Astrocyte of the cerebellum (primary cell): Measurements from ENCODE around the gene CASP3.
"Not testable (repeated sequence)": the region's sequence is repeated elsewhere in the genome, so short reads cannot be mapped to it uniquely, and the experiment has no call there.

Experiments used
- DNase-seq: peaks from one replicate; pipeline ENCODE4 v3.0.0-alpha.2; 2011; ENCODE audit warnings: low read depth
- H3K4me3 ChIP-seq: 2 replicates; pipeline ENCODE4 v1.5.1; 2011; ENCODE audit warnings: mild to moderate bottlenecking, low read depth, low read length, moderate library complexity
- in situ Hi-C: cut with HindIII; loops from 2 replicates; pipeline ENCODE4 v1.10.0; 2017; ENCODE audit warnings: low sequenced_read_pairs
- TF ChIP-seq, protein P1 (sequence below): IDR thresholded peaks from 2 replicates; pipeline ENCODE4 v1.5.1; 2012; ENCODE audit warnings: low read length, low read depth, moderate library complexity, mild to moderate bottlenecking; ENCODE audit errors: missing control alignments

Gene CASP3

DNA sequence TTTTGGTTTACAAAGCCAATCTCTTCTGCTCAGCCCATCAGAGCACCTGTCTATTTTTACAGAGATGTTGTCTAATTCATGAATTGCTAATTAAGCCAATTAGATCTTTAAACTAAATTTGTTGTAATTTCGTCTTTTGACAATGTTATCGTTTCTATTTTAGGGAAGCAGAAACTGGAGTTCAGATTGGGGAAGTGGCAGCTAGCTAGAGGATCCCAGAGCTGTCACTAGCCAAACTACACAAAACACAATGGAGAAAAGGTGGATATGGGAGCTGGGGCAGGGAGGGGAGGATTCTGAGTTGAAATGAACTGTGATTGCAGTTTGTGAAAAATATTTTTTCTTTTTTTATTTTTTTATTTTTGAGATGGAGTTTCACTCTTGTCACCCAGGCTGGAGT, 35.8 kb downstream of the CASP3 start:
- DNase-seq, result no peak
- TF ChIP-seq, protein P1, sequence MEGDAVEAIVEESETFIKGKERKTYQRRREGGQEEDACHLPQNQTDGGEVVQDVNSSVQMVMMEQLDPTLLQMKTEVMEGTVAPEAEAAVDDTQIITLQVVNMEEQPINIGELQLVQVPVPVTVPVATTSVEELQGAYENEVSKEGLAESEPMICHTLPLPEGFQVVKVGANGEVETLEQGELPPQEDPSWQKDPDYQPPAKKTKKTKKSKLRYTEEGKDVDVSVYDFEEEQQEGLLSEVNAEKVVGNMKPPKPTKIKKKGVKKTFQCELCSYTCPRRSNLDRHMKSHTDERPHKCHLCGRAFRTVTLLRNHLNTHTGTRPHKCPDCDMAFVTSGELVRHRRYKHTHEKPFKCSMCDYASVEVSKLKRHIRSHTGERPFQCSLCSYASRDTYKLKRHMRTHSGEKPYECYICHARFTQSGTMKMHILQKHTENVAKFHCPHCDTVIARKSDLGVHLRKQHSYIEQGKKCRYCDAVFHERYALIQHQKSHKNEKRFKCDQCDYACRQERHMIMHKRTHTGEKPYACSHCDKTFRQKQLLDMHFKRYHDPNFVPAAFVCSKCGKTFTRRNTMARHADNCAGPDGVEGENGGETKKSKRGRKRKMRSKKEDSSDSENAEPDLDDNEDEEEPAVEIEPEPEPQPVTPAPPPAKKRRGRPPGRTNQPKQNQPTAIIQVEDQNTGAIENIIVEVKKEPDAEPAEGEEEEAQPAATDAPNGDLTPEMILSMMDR, result no peak
- H3K4me3 ChIP-seq, result no peak overlapping the region
- in situ Hi-C loops, result no loop called here

DNA sequence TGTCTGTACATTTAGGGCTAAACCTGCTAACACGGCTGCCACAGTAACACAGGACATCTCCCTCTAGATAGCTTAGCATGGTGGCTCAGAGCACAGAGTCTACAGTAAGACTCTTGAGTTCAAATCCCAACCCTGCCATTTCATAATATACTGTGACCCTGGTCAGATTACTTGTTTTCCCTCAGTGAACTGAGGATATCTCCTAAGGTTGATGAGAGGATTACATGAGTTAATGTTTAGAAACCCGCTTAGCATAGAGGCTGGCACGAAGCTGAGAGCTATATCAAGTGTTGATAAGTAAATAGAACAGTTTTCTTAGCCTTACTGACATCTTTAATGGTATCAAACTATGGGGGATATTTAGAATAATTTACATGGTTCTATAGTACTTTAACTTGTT, 37.2 kb downstream of the CASP3 start:
- TF ChIP-seq, protein P1, result no peak
- no peak for DNase-seq
- H3K4me3 ChIP-seq, result no peak overlapping the region
- in situ Hi-C loops, result no loop called here

DNA sequence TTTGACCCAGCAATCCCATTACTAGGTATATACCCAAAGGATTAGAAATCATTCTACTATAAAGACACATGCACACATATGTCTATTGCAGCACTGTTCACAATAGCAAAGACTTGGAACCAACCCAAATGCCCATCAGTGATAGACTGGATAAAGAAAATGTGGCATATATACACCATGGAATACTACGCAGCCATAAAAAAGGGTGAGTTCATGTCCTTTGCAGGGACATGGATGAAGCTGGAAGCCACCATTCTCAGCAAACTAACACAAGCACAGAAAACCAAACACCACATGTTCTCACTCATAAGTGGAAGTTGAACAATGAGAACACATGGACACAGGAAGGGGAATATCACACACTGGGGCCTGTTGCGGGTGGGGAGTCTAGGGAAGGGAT, 41.8 kb downstream of the CASP3 start:
- DNase-seq, H3K4me3 ChIP-seq, in situ Hi-C loops: not testable (repeated sequence)

DNA sequence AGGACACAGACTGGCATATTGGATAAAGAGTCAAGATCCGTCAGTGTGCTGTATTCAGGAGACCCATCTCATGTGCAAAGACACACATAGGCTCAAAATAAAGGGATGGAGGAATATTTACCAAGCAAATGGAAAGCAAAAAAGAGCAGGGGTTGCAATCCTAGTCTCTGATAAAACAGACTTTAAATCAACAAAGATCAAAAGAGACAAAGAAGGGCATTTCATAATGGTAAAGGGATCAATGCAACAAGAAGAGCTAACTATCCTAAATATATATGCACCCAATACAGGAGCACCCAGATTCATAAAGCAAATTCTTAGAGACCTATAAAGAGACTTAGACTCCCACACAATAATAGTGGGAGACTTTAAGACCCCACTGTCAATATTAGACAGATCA, 46.4 kb downstream of the CASP3 start:
- DNase-seq, in situ Hi-C loops, H3K4me3 ChIP-seq: not testable (repeated sequence)

DNA sequence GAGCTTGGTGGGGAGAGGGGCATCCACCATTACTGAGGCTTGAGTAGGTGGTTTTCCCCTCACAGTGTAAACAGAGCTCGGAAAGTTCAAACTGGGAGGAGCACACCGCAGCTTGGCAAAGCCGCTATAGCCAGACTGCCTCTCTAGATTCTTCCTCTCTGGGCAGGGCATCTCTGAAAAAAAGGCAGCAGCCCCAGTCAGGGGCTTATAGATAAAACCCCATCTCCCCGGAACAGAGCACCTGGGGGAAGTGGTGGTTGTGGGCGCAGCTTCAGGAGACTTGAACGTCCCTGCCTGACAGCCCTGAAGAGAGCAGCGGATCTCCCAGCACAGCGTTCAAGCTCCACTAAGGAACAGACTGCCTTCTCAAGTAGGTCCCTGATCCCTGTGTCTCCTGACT, 48.3 kb downstream of the CASP3 start:
- DNase-seq, in situ Hi-C loops, H3K4me3 ChIP-seq: not testable (repeated sequence)

DNA sequence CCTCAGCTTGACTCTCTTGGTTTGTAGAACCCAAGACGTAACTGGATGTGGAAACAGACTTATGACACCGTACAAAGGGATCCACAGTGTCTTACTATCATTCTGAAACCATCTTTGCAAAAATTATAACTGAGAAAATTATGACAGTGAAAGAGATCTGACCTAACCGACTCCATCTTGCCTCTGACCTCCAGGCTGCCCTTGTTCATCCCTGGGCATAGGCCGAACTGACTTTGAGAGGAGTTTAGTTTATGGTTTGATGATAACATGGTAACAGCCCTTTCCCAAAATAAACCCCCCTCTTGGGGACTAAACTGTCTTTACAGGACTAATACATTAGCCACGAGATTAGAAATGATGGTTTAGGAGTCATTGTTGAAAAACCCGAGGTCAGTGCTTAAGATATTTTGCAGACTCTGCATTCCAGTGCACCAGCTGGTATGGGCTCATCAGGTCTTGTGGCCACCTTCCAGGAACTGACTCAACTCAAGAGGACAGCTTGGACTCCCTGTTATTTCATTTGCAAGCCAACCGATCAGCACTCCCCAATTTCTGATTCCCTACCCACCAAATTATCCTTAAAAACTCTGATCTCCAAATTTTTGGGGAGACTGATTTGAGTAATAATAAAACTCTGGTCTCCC, 49.6 kb downstream of the CASP3 start:
- in situ Hi-C loops, result no loop called here
- TF ChIP-seq, protein P1, result no peak
- DNase-seq, result peak; percentile 32
- H3K4me3 ChIP-seq, result no peak overlapping the region

DNA sequence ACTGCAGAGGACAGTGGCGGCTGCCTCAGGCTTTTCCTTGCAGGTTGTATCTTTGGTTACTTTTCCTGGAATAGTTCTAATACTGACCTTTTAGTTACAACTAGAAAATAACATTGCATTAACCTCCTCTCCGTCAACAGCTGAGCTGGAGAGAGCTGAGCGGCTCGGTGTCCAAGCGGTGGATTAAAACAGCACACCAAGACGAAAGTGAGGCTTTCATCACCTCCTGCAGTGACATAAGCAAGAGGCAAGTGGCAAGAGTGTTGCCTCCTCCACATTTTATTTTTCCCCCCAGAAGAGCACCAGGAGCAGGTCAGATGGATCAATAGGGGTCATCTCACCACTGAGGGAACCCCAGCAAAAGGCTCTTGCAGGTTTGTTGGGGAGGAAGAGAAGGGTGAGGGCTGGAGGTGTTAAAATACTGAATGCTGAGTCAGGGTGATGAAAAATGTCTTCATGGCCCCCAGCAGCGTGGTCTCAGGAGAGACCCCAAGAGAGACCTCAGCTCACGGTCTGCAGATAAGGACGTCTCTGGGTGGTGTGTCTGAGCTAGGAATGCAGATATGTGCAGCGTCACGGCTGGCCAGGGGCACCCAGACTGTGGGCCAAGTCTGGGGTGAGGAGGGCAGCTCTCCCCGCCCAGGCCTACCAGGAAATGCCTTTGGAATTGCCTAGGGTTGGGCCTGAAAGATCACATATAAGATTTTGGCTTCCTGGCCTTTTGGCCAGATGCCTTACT, 50.3 kb downstream of the CASP3 start:
- TF ChIP-seq, protein P1, result no peak
- no peak overlapping the region for H3K4me3 ChIP-seq
- no peak for DNase-seq
- in situ Hi-C loops, result no loop called here

DNA sequence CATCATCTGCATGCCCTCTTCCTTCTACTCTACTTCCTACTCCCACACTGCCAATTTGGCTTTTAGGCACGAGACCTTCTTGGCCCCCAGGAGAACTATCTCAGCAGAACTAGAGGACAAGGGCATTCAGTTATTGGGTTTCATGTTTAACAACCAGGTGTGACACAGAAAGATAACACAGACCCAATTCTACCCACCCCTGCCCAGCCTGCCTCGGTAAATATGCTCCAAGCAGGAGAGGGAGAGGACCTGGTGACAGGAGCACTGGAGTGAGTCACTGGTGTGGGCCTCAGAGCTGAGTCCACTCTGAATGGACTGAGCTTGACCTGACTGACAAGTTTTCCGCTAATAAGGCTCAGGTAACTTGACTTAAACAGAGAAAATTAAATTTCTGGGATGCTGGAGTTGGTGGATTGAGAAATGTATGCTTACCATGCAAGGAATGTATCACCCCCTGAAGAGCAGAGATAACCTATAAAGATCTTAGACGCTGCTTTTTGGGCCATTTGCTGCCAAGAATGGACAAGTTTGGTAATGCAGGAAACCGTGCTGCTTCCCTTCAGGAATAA, 52.5 kb downstream of the CASP3 start:
- no peak for DNase-seq
- H3K4me3 ChIP-seq, result no peak overlapping the region
- in situ Hi-C loops, result no loop called here
- TF ChIP-seq, protein P1, result no peak
